Esophagus muscularis mucosa (tissue), 4 donors: ENCODE measurements around the gene HIVEP2.

ENCODE experiments used
- CTCF ChIP-seq, 3 experiments: fragments of 200-600 bp in 2 of 3; fragments of 450-650 bp in 1 of 3; sonication (generic) in 2 of 3; IDR thresholded peaks; one replicate each; pipeline ENCODE4 v1.5.1; 2017 to 2019; ENCODE audit warnings: antibody characterized with exemption in 3 of 3, mild to moderate bottlenecking in 2 of 3, moderate library complexity in 1 of 3
- EP300 ChIP-seq: sonication (generic); formaldehyde crosslinking; IDR thresholded peaks from one replicate; pipeline ENCODE4 v1.6.1; 2017; ENCODE audit warnings: antibody characterized with exemption
- POLR2A ChIP-seq: fragments of 450-650 bp; IDR thresholded peaks from one replicate; pipeline ENCODE4 v1.6.1; 2017; ENCODE audit warnings: antibody characterized with exemption, moderate library complexity, mild to moderate bottlenecking, low read depth
- POLR2AphosphoS5 ChIP-seq, 2 donors: sonication (generic); formaldehyde crosslinking; IDR thresholded peaks; one replicate each; pipeline ENCODE4 v1.6.1; 2017; ENCODE audit warnings: antibody characterized with exemption in 2 of 2

GRCh38 chr6:142896732-142897131 lies 48.2 kb downstream of the HIVEP2 start:
- TF ChIP-seq POLR2A, result no peak
- no peak for TF ChIP-seq POLR2AphosphoS5 (IDR thresholded peaks at IDR 0.05)
- TF ChIP-seq CTCF (IDR thresholded peaks at IDR 0.05), result no peak
- TF ChIP-seq EP300, result no peak
